NCI-H128 (cell line): ENCODE data around the gene ATP2A2.
"Not testable (repeated sequence)": the region's sequence is repeated elsewhere in the genome, so short reads cannot be mapped to it uniquely, and the experiment has no call there.

ENCODE experiments used
- DNase-seq: peaks from one replicate; lab custom pipeline; 2025; ENCODE audit not compliant: unreplicated experiment; lab: John Stamatoyannopoulos, UW

ATP2A2 gene

GRCh38 chr12:110365489-110366320 is 84.7 kb downstream of the ATP2A2 start:
- DNase-seq = no peak

GRCh38 chr12:110366321-110367142 is 85.5 kb downstream of the ATP2A2 start:
- no peak for DNase-seq

- DNase-seq = no peak
Measured at GRCh38 chr12:110367181-110367864, 86.3 kb downstream of the ATP2A2 start.

- DNase-seq = no peak
Measured at GRCh38 chr12:110369992-110370391, 88.9 kb downstream of the ATP2A2 start.

- DNase-seq = no peak
Measured at GRCh38 chr12:110370732-110371231, 89.7 kb downstream of the ATP2A2 start.

GRCh38 chr12:110371408-110372055 is 90.5 kb downstream of the ATP2A2 start:
- DNase-seq = peak; percentile 14

- DNase-seq = no peak
Measured at GRCh38 chr12:110372056-110372425, 91.0 kb downstream of the ATP2A2 start.

GRCh38 chr12:110373025-110373424 is 92.0 kb downstream of the ATP2A2 start:
- no peak for DNase-seq

GRCh38 chr12:110373425-110373824 is 92.4 kb downstream of the ATP2A2 start:
- no peak for DNase-seq

- no peak for DNase-seq
Measured at GRCh38 chr12:110373962-110374611, 93.0 kb downstream of the ATP2A2 start.

- not testable (repeated sequence) for DNase-seq
Measured at GRCh38 chr12:110378131-110378790, 97.2 kb downstream of the ATP2A2 start.

- no peak for DNase-seq
Measured at GRCh38 chr12:110379197-110379596, 98.2 kb downstream of the ATP2A2 start.

- DNase-seq = no peak
Measured at GRCh38 chr12:110379631-110380030, 98.6 kb downstream of the ATP2A2 start.

GRCh38 chr12:110382683-110383082 is 101.6 kb downstream of the ATP2A2 start:
- no peak for DNase-seq
